Measurements from ENCODE around the gene AP2S1. TPM values are rescaled to one million over a fixed set of nuclear protein-coding genes. Genes with fewer than 3 reads are reported as not detected.

The AP2S1 gene
- total RNA-seq, 1 donor from 2014 or later: 172 TPM

DNA sequence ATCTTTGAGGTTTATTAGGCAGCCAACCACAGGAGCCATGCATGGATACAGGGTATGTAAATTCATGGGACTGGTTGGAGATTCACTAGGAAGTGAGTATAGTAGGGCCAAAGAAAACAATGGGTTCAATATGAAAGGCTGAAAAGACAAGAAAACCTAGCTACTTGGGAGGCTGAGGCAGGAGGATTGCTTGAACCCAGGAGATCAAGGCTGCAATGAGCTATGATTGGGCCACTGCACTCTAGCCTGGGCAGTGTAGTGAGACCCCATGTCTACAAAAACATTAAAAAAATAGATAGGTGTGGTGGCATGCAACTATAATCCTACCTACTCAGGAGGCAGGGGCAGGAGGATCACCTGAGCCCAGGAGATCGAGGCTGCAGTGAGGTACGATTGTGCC is 51.9 kb downstream of the AP2S1 start:
- TF ChIP-seq, protein P1, sequence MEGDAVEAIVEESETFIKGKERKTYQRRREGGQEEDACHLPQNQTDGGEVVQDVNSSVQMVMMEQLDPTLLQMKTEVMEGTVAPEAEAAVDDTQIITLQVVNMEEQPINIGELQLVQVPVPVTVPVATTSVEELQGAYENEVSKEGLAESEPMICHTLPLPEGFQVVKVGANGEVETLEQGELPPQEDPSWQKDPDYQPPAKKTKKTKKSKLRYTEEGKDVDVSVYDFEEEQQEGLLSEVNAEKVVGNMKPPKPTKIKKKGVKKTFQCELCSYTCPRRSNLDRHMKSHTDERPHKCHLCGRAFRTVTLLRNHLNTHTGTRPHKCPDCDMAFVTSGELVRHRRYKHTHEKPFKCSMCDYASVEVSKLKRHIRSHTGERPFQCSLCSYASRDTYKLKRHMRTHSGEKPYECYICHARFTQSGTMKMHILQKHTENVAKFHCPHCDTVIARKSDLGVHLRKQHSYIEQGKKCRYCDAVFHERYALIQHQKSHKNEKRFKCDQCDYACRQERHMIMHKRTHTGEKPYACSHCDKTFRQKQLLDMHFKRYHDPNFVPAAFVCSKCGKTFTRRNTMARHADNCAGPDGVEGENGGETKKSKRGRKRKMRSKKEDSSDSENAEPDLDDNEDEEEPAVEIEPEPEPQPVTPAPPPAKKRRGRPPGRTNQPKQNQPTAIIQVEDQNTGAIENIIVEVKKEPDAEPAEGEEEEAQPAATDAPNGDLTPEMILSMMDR (conservative IDR thresholded peaks at IDR 0.05; ENCODE audit: low read depth, low read length): no peak
- no peak for DNase-seq (ENCODE audit: low read depth)
- no peak overlapping the region for H3K4me3 ChIP-seq (ENCODE audit: low read depth, low read length)

- H3K4me3 ChIP-seq (ENCODE audit: low read depth, low read length): no peak overlapping the region
- no peak for DNase-seq (ENCODE audit: low read depth)
- TF ChIP-seq, protein P1 (conservative IDR thresholded peaks at IDR 0.05; ENCODE audit: low read depth, low read length): no peak
These were observed 52.8 kb downstream of the AP2S1 start for GRCh38 chr19:46797881-46798280.

GRCh38 chr19:46791944-46792343 is 58.7 kb downstream of the AP2S1 start:
- TF ChIP-seq, protein P1 (conservative IDR thresholded peaks at IDR 0.05; ENCODE audit: low read depth, low read length): no peak
- no peak overlapping the region for H3K4me3 ChIP-seq (ENCODE audit: low read depth, low read length)
- DNase-seq (ENCODE audit: low read depth): no peak

DNA sequence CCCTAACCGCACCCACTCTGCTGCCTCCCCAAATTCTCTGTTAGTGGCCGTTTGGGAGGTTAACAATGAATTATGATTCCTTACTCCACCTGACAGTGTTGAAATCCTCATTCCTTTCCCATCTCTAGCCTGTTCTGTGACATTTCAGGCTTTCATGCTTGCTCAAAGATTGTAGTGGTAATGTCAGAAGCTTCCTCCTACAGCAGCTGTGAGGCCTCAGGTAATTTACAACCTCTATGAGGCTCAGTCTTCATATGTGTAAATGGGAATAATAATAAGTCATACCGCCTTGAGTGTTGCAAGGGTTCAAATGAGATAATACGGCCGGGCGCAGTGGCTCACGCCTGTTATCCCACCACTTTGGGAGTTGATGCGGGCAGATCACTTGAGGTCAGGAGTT is 61.3 kb downstream of the AP2S1 start:
- H3K4me3 ChIP-seq (ENCODE audit: low read depth, low read length): no peak overlapping the region
- TF ChIP-seq, protein P1 (conservative IDR thresholded peaks at IDR 0.05; ENCODE audit: low read depth, low read length): no peak
- DNase-seq (ENCODE audit: low read depth): no peak

DNA sequence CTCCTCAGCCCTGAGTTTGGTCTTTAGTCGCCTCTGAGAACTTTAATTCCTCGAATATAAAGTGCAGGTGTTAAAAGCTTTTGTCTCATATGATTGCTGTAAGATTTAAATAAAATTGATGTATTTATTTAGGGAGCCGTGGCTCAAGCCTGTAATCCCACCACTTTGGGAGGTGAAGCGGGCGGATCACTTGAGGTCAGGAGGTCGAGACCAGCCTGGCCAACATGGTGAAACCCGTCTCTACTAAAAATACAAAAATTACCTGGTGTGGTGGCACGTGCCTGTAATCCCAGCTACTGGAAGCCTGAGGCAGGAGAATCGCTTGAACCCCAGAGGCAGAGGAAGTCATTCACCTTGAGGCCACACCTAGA is 61.7 kb downstream of the AP2S1 start:
- DNase-seq (ENCODE audit: low read depth): no peak
- TF ChIP-seq, protein P1 (conservative IDR thresholded peaks at IDR 0.05; ENCODE audit: low read depth, low read length): no peak
- no peak overlapping the region for H3K4me3 ChIP-seq (ENCODE audit: low read depth, low read length)

- TF ChIP-seq, protein P1 (conservative IDR thresholded peaks at IDR 0.05; ENCODE audit: low read depth, low read length): no peak
- no peak for DNase-seq (ENCODE audit: low read depth)
- H3K4me3 ChIP-seq (ENCODE audit: low read depth, low read length): peak within 1 kb of the TSS; percentile 86
These were observed 62.2 kb downstream of the AP2S1 start, which contains the start of gene SLC1A5 for GRCh38 chr19:46788262-46788967. SLC1A5 (minus strand) TSS chr19:46788594; CDS start chr19:46787965, 629 bp downstream.

Other genes with a start within 250 kb of the AP2S1 start
- gene CALM3, start 249.5 kb downstream of the AP2S1 start, total RNA-seq: 181 and 304 TPM in 2 replicates
- 0.07 and 0.58 TPM in 2 replicates for gene PTGIR, start 225.8 kb downstream of the AP2S1 start, total RNA-seq
- gene GNG8, start 214.6 kb downstream of the AP2S1 start, total RNA-seq: not detected in 2 replicates
- not detected in 2 replicates for gene DACT3, start 189.7 kb downstream of the AP2S1 start, total RNA-seq
- 28.4 and 36.8 TPM in 2 replicates for gene PRKD2, start 133.7 kb downstream of the AP2S1 start, total RNA-seq
- 20.3 and 27.8 TPM in 2 replicates for gene FKRP, start 104.8 kb downstream of the AP2S1 start, total RNA-seq
- gene STRN4, start 104.4 kb downstream of the AP2S1 start, total RNA-seq: 62.1 and 95.0 TPM in 2 replicates
- 85.1 and 197 TPM in 2 replicates for gene SLC1A5, start 62.3 kb downstream of the AP2S1 start, total RNA-seq
- gene ARHGAP35, start 10.2 kb upstream of the AP2S1 start, total RNA-seq: 19.4 and 21.7 TPM in 2 replicates
- 0.63 and 1.1 TPM in 2 replicates for gene NPAS1, start 169.0 kb upstream of the AP2S1 start, total RNA-seq
- 105 and 187 TPM in 2 replicates for gene TMEM160, start 197.8 kb upstream of the AP2S1 start, total RNA-seq

Data from epithelial cell of proximal tubule (primary cell).